ENCODE results near the gene MAVS. TPM values are rescaled to one million over a fixed set of nuclear protein-coding genes. Genes with fewer than 3 reads are reported as not detected.
A peak's percentile ranks its signal among the peaks of the same experiment; 100 is the strongest.

The MAVS gene
- total and polyA plus RNA-seq, 2 donors: 13.8 to 21.5 TPM

GRCh38 chr20:3847429-3847940 lies 851 bp downstream of the MAVS start:
- 21% methylated on average over 8 of the region's 8 CpGs for WGBS
- no peaks in the 10 kb centered on the region for H3K4me1 ChIP-seq (ENCODE audit: insufficient read depth)

DNA sequence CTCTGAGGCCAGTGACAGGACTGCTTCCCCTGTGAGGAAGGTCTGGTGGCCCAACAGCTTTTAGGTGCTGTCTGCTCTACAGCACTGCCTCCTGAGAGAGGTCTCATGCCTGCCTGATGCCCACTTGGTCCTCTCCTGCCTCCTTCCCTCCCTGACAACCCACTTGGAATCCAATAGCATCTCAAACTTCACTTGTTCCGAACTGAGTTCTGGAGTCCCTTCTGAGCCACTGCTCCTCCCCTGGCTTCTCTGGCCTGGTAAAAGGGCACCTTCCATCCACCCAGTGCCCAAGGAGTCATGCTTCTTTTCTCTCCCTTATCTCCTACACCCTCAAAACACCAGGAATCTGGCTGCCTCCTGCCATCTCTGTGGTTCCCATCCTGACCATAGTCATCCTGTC lies 1.9 kb downstream of the MAVS start:
- WGBS: 92% methylated on average over 1 of the region's 1 CpG
- no peak for DNase-seq (ENCODE audit: extremely low spot score)
- Histone ChIP-seq H3K27ac (ENCODE audit: low read depth) (no peak overlapping the region), H3K4me3 (ENCODE audit: low read depth, low read length) (no peak overlapping the region), H3K4me1 (ENCODE audit: insufficient read depth) (no peaks in the 10 kb centered on the region), H3K36me3 (ENCODE audit: insufficient read depth) (no peaks in the 10 kb centered on the region)

More at GRCh38 chr20:3847429-3847940, 851 bp downstream of the MAVS start:
- no peak for DNase-seq (ENCODE audit: extremely low spot score)
- Histone ChIP-seq H3K27ac (ENCODE audit: low read depth) (no peak overlapping the region), H3K36me3 (ENCODE audit: insufficient read depth) (no peaks in the 10 kb centered on the region), H3K4me3 (ENCODE audit: low read depth, low read length) (peak overlapping the region; percentile 90)

DNA sequence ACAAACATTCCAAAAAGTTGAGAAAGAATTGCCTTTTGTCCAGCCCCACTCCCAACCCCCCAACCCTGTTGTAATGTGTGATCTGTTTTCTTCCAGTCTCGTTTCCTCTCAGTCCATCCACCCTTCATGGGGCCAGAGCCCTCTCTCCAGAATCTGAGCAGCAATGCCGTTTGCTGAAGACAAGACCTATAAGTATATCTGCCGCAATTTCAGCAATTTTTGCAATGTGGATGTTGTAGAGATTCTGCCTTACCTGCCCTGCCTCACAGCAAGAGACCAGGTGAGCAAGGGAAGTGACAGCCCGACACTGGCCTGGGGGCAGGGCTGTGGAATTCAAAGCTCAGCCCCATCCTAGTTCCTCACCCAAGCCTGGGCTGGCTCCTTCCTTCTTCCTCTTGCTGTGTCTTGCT lies 7.8 kb downstream of the MAVS start:
- H3K4me1 ChIP-seq (ENCODE audit: insufficient read depth): no peaks in the 10 kb centered on the region
- H3K27ac ChIP-seq (ENCODE audit: low read depth): no peak overlapping the region
- DNase-seq (ENCODE audit: extremely low spot score): no peak
- peaks cover 6% of the 10 kb centered on the region for H3K36me3 ChIP-seq (ENCODE audit: insufficient read depth)
- 80% methylated on average over 4 of the region's 4 CpGs for WGBS
- H3K4me3 ChIP-seq (ENCODE audit: low read depth, low read length): no peak overlapping the region

DNA sequence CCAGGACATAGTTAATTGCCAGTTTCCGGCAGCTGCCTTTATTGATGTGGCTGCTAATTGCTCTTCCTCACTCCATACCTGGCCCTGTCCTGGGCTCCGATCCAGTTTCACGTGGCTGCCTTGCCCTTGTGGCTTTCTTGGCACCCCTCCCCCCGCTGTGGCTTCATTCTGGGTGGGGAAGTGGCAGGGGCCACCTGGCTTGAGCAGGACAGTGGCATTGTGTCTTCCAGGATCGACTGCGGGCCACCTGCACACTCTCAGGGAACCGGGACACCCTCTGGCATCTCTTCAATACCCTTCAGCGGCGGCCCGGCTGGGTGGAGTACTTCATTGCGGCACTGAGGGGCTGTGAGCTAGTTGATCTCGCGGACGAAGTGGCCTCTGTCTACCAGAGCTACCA lies 10.8 kb downstream of the MAVS start:
- 86% methylated on average over 14 of the region's 14 CpGs for WGBS
- Histone ChIP-seq H3K36me3 (ENCODE audit: insufficient read depth) (peaks cover 10% of the 10 kb centered on the region), H3K4me1 (ENCODE audit: insufficient read depth) (no peaks in the 10 kb centered on the region), H3K27ac (ENCODE audit: low read depth) (no peak overlapping the region), H3K4me3 (ENCODE audit: low read depth, low read length) (no peak overlapping the region)
- DNase-seq (ENCODE audit: extremely low spot score): no peak

DNA sequence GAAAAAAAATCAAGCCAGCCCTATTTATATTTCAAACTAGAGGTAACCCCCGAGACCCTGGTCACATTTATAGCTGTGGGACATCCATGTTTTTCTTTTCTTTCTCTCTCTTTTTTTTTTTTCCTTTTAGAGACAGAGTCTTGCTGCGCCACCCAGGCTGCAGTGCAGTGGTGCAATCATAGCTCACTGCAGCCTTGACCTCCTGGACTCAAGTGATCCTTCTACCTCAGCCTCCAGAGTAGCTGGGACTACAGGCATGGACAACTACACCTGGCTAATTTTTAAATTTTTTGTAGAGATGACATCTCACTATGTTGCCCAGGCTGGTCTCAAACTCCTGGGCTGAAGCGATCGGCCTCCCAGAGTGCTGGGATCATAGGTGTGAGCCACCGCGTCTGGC lies 12.1 kb downstream of the MAVS start:
- no peaks in the 10 kb centered on the region for H3K4me1 ChIP-seq (ENCODE audit: insufficient read depth)
- H3K4me3 ChIP-seq (ENCODE audit: low read depth, low read length): no peak overlapping the region
- DNase-seq (ENCODE audit: extremely low spot score): no peak
- peaks cover 10% of the 10 kb centered on the region for H3K36me3 ChIP-seq (ENCODE audit: insufficient read depth)
- WGBS: 95% methylated on average over 6 of the region's 6 CpGs
- H3K27ac ChIP-seq (ENCODE audit: low read depth): no peak overlapping the region

DNA sequence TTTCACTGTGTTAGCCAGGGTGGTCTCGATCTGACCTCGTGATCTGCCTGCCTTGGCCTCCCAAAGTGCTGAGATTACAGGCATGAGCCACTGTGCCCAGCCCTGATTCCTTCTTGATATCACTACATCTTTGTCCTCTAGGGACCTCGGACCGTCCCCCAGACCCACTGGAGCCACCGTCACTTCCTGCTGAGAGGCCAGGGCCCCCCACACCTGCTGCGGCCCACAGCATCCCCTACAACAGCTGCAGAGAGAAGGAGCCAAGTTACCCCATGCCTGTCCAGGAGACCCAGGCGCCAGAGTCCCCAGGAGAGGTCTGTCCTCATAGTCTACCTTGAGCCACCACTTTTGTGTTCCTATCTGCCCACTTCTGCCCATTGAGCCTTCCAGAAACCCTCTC lies 14.6 kb downstream of the MAVS start:
- peaks cover 16% of the 10 kb centered on the region for H3K36me3 ChIP-seq (ENCODE audit: insufficient read depth)
- no peak for DNase-seq (ENCODE audit: extremely low spot score)
- no peak overlapping the region for H3K4me3 ChIP-seq (ENCODE audit: low read depth, low read length)
- 96% methylated on average over 7 of the region's 7 CpGs for WGBS
- H3K27ac ChIP-seq (ENCODE audit: low read depth): no peak overlapping the region
- no peaks in the 10 kb centered on the region for H3K4me1 ChIP-seq (ENCODE audit: insufficient read depth)

- no peak overlapping the region for H3K4me3 ChIP-seq (ENCODE audit: low read depth, low read length)
- H3K27ac ChIP-seq (ENCODE audit: low read depth): no peak overlapping the region
- H3K4me1 ChIP-seq (ENCODE audit: insufficient read depth): no peaks in the 10 kb centered on the region
- H3K36me3 ChIP-seq (ENCODE audit: insufficient read depth): peaks cover 15% of the 10 kb centered on the region
- WGBS: 98% methylated on average over 1 of the region's 1 CpG
- DNase-seq (ENCODE audit: extremely low spot score): no peak
These were observed 15.7 kb downstream of the MAVS start for GRCh38 chr20:3862333-3862732.

- Histone ChIP-seq H3K27ac (ENCODE audit: low read depth) (no peak overlapping the region), H3K4me3 (ENCODE audit: low read depth, low read length) (no peak overlapping the region), H3K4me1 (ENCODE audit: insufficient read depth) (no peaks in the 10 kb centered on the region), H3K36me3 (ENCODE audit: insufficient read depth) (peaks cover 12% of the 10 kb centered on the region)
- WGBS: 83% methylated on average over 7 of the region's 7 CpGs
- no peak for DNase-seq (ENCODE audit: extremely low spot score)
These were observed 16.7 kb downstream of the MAVS start for GRCh38 chr20:3863317-3863716.

DNA sequence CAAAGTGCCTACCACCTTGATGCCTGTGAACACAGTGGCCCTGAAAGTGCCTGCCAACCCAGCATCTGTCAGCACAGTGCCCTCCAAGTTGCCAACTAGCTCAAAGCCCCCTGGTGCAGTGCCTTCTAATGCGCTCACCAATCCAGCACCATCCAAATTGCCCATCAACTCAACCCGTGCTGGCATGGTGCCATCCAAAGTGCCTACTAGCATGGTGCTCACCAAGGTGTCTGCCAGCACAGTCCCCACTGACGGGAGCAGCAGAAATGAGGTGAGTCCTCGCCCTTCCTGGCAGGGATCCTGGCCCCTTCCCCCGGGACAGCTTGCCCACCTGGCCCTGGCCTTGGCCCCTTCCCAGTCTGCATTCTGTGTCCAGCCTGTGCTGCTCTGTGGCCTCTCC lies 17.9 kb downstream of the MAVS start:
- Histone ChIP-seq H3K4me1 (ENCODE audit: insufficient read depth) (no peaks in the 10 kb centered on the region), H3K36me3 (ENCODE audit: insufficient read depth) (peaks cover 12% of the 10 kb centered on the region), H3K27ac (ENCODE audit: low read depth) (no peak overlapping the region), H3K4me3 (ENCODE audit: low read depth, low read length) (no peak overlapping the region)
- WGBS: 77% methylated on average over 5 of the region's 5 CpGs
- DNase-seq (ENCODE audit: extremely low spot score): no peak

- Histone ChIP-seq H3K4me3 (ENCODE audit: low read depth, low read length) (no peak overlapping the region), H3K27ac (ENCODE audit: low read depth) (no peak overlapping the region), H3K4me1 (ENCODE audit: insufficient read depth) (no peaks in the 10 kb centered on the region), H3K36me3 (ENCODE audit: insufficient read depth) (peaks cover 12% of the 10 kb centered on the region)
- 90% methylated on average over 14 of the region's 14 CpGs for WGBS
- DNase-seq (ENCODE audit: extremely low spot score): no peak
These were observed 18.7 kb downstream of the MAVS start for GRCh38 chr20:3865152-3865886.

- 93% methylated on average over 14 of the region's 14 CpGs for WGBS
- Histone ChIP-seq H3K27ac (ENCODE audit: low read depth) (no peak overlapping the region), H3K4me3 (ENCODE audit: low read depth, low read length) (no peak overlapping the region), H3K36me3 (ENCODE audit: insufficient read depth) (peaks cover 12% of the 10 kb centered on the region), H3K4me1 (ENCODE audit: insufficient read depth) (no peaks in the 10 kb centered on the region)
- no peak for DNase-seq (ENCODE audit: extremely low spot score)
These were observed 19.3 kb downstream of the MAVS start for GRCh38 chr20:3865887-3866407.

DNA sequence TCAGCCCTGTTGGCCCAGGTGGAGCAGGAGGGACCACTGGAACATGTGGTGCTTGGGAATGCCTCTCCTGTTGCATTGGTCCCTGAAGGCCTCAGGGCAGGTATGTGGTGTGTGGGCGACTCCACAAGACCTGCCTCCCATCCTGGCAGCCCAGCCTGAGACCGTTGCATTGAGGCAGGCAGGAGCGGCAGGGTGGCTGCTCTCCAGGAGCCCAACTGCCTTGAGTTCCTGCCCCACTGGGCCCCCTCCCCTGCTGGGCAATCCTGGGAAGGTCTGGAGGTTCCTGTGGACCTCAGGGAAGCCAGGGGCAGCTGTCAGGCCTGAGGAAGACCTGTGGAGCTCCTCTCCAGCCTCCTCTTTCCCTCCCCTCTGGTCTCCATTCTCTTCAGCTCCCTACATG lies 19.8 kb downstream of the MAVS start:
- peaks cover 9% of the 10 kb centered on the region for H3K36me3 ChIP-seq (ENCODE audit: insufficient read depth)

DNA sequence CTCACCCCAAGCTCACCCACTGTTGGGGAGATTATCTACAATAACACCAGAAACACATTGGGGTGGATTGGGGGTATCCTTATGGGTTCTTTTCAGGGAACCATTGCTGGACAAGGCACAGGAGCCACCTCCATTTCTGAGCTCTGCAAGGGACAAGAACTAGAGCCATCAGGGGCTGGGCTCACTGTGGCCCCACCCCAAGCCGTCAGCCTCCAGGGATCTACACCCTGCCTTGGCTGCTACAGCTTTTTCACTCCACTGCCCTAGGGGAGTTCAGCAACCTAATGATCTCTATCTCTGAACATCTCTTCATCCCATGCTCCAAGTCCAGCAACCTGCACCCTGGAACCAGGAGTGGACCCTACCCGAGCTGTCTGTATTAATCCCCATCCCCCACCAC lies 21.2 kb downstream of the MAVS start:
- no peak overlapping the region for H3K27ac ChIP-seq (ENCODE audit: low read depth)
- DNase-seq (ENCODE audit: extremely low spot score): no peak
- 61% methylated on average over 2 of the region's 2 CpGs for WGBS
- H3K4me1 ChIP-seq (ENCODE audit: insufficient read depth): no peaks in the 10 kb centered on the region
- no peak overlapping the region for H3K4me3 ChIP-seq (ENCODE audit: low read depth, low read length)
- H3K36me3 ChIP-seq (ENCODE audit: insufficient read depth): peaks cover 8% of the 10 kb centered on the region

More for the DNA sequence above, 19.8 kb downstream of the MAVS start:
- Histone ChIP-seq H3K4me3 (ENCODE audit: low read depth, low read length) (no peak overlapping the region), H3K27ac (ENCODE audit: low read depth) (no peak overlapping the region), H3K4me1 (ENCODE audit: insufficient read depth) (no peaks in the 10 kb centered on the region)
- DNase-seq (ENCODE audit: extremely low spot score): no peak
- 80% methylated on average over 3 of the region's 3 CpGs for WGBS

GRCh38 chr20:3869839-3870634 lies 23.4 kb downstream of the MAVS start:
- DNase-seq (ENCODE audit: extremely low spot score): no peak
- Histone ChIP-seq H3K4me3 (ENCODE audit: low read depth, low read length) (no peak overlapping the region), H3K4me1 (ENCODE audit: insufficient read depth) (peaks cover 3% of the 10 kb centered on the region), H3K36me3 (ENCODE audit: insufficient read depth) (peaks cover 8% of the 10 kb centered on the region), H3K27ac (ENCODE audit: low read depth) (no peak overlapping the region)
- WGBS: 83% methylated on average over 10 of the region's 10 CpGs
